Mucosa of rectum (tissue), 2 donors: ENCODE results near the gene RNU5D-1.

Source experiments
- H3K27ac ChIP-seq, 2 donors: one replicate each; pipeline ENCODE4 v1.7.0; 2013; ENCODE audit warnings: inconsistent platforms in 2 of 2, low read depth in 2 of 2, low read length in 2 of 2
- H3K27me3 ChIP-seq, 2 donors: one replicate each; pipeline ENCODE4 v1.7.0; 2013; ENCODE audit warnings: low read length in 2 of 2; ENCODE audit not compliant: control insufficient read depth in 2 of 2, insufficient read depth in 2 of 2
- H3K36me3 ChIP-seq, 2 donors: one replicate each; pipeline ENCODE4 v1.7.0; 2013; ENCODE audit warnings: low read length in 2 of 2; ENCODE audit not compliant: control insufficient read depth in 2 of 2, insufficient read depth in 2 of 2
- H3K4me1 ChIP-seq, 2 donors: one replicate each; pipeline ENCODE4 v1.7.0; 2013; ENCODE audit warnings: low read length in 2 of 2, mild to moderate bottlenecking in 1 of 2; ENCODE audit not compliant: control insufficient read depth in 2 of 2, insufficient read depth in 2 of 2
- H3K4me3 ChIP-seq, 2 donors: one replicate each; pipeline ENCODE4 v1.7.0; 2013; ENCODE audit warnings: low read length in 2 of 2
- H3K9ac ChIP-seq, 2 donors: one replicate each; pipeline ENCODE4 v1.7.0; 2013; ENCODE audit warnings: low read length in 2 of 2, low read depth in 1 of 2, mild to moderate bottlenecking in 1 of 2
- H3K9me3 ChIP-seq, 2 donors: one replicate each; pipeline ENCODE4 v1.7.0; 2013; ENCODE audit warnings: low read length in 2 of 2; ENCODE audit not compliant: control insufficient read depth in 2 of 2
- donor health status: healthy.
- donor health status: Normal muscosa, but diverticular disease.

Gene RNU5D-1

DNA sequence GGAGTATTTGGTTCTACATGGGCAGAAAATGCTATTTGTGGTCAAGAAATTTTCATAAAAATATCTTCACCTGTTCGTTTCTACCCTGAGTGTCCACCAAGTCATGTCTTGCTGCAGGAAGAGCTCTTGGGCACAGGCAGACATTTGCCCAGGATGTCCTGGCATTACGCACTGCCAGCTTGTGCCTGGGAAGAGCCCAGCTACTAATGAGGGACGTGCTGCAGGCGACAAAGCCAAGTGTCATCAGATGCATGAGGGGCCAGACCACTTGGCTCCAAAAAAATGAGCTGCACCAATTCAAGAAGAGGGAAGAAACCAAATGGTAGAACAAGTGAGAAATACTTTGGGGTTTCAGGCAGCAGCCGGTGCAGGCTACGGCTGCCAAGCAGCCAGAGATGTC lies 12.9 kb downstream of the RNU5D-1 start:
- Histone ChIP-seq H3K27me3 (no peaks in the 10 kb centered on the region), H3K9ac (no peak overlapping the region), H3K36me3 (no peaks in the 10 kb centered on the region), H3K4me3 (no peak overlapping the region), H3K9me3 (no peaks in the 10 kb centered on the region), H3K4me1 (no peaks in the 10 kb centered on the region), H3K27ac (no peak overlapping the region)

GRCh38 chr1:44717653-44718052 lies 13.3 kb downstream of the RNU5D-1 start:
- H3K4me3 ChIP-seq, result no peak overlapping the region
- no peaks in the 10 kb centered on the region for H3K4me1 ChIP-seq
- H3K36me3 ChIP-seq, result no peaks in the 10 kb centered on the region
- H3K27ac ChIP-seq, result no peak overlapping the region
- no peak overlapping the region for H3K9ac ChIP-seq
- no peaks in the 10 kb centered on the region for H3K27me3 ChIP-seq
- H3K9me3 ChIP-seq, result no peaks in the 10 kb centered on the region

DNA sequence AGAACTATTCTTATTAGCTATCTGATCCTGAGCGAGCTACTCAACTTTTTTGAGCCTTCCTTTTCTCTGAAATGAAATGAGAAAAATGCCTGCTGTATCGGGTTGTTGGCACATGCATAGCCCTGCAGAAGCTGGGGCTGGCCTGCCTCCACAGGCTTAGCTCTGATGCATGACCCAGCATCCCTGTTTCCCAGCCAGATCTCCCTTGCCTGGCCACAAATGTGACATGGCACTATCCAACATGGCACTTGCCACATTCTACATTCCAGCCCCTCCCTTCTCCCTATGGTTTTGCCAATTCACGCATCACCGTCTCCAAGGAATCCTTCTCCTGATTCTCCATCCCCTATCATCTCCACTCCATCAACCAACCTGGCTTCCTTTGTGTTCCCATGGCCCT lies 13.8 kb downstream of the RNU5D-1 start:
- Histone ChIP-seq H3K9me3 (no peaks in the 10 kb centered on the region), H3K27me3 (no peaks in the 10 kb centered on the region), H3K9ac (no peak overlapping the region), H3K4me1 (no peaks in the 10 kb centered on the region), H3K36me3 (no peaks in the 10 kb centered on the region), H3K4me3 (no peak overlapping the region), H3K27ac (no peak overlapping the region)

DNA sequence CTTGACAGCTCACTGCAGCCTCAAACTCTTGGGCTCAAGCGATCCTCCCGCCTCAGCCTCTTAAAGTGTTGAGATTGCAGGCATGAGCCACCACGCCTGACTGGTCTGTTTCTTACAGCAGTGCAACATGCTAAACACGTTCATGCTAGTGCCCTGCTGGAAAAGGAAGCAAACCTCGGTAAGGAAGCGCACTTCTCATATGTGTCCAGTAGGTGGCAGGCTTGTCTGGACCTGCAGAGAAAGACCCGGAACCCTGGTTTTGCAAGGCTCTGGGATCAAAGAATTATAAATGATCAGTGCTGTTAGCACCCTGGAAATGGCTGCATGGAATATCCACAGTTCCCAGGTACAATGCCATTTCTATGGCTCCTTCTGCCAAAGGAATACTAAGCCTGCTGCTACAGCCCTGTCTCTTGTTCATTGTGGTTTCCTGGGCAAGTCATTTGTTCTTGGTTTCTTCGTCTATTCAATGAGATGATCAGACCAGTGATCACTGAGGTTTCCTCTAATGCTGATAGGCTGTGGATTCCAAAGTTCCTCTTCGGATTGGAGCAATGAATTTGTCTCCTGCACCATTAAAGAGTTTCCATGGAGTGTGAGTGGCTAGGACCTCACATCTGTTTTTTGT lies 15.9 kb downstream of the RNU5D-1 start:
- Histone ChIP-seq H3K27me3 (no peaks in the 10 kb centered on the region), H3K27ac (no peak overlapping the region), H3K4me1 (no peaks in the 10 kb centered on the region), H3K9me3 (no peaks in the 10 kb centered on the region), H3K36me3 (no peaks in the 10 kb centered on the region), H3K9ac (no peak overlapping the region), H3K4me3 (no peak overlapping the region)

DNA sequence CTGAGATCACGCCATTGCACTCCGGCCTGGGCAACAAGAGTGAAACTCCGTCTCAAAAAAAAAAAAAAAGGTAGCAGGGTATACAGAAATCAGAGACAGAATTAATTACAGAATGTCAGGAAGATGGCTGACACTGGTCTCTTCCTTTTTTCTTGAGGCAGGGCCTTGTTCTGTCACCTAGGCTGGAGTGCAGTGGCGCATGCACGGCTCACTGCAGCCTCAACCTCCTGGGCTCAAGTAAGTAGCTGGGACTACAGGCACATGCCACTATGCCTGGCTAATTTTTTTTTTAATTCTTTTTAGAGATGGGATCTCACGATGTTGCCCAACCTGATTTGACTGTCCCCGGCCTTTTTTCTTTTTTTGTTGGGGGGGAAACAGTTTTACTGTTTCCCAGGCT lies 16.4 kb downstream of the RNU5D-1 start:
- H3K9ac ChIP-seq, result no peak overlapping the region
- no peaks in the 10 kb centered on the region for H3K9me3 ChIP-seq
- H3K36me3 ChIP-seq, result no peaks in the 10 kb centered on the region
- no peaks in the 10 kb centered on the region for H3K27me3 ChIP-seq
- H3K4me1 ChIP-seq, result no peaks in the 10 kb centered on the region
- H3K27ac ChIP-seq, result no peak overlapping the region
- no peak overlapping the region for H3K4me3 ChIP-seq

- Histone ChIP-seq H3K4me3 (no peak overlapping the region), H3K27me3 (no peaks in the 10 kb centered on the region), H3K36me3 (no peaks in the 10 kb centered on the region), H3K9ac (no peak overlapping the region), H3K9me3 (no peaks in the 10 kb centered on the region), H3K4me1 (peaks cover 0 to 1% of the 10 kb centered on the region in 2 donors), H3K27ac (no peak overlapping the region)
Measured at GRCh38 chr1:44713321-44713781, 17.6 kb downstream of the RNU5D-1 start.

- Histone ChIP-seq H3K27me3 (no peaks in the 10 kb centered on the region), H3K4me1 (peaks cover 0 to 5% of the 10 kb centered on the region in 2 donors), H3K36me3 (no peaks in the 10 kb centered on the region), H3K9ac (peak overlapping the region in 1 of 2 donors; percentile 45), H3K4me3 (peak overlapping the region in 1 of 2 donors; percentile 33), H3K27ac (no peak overlapping the region), H3K9me3 (no peaks in the 10 kb centered on the region)
Measured at GRCh38 chr1:44707959-44708831, 22.8 kb downstream of the RNU5D-1 start.

DNA sequence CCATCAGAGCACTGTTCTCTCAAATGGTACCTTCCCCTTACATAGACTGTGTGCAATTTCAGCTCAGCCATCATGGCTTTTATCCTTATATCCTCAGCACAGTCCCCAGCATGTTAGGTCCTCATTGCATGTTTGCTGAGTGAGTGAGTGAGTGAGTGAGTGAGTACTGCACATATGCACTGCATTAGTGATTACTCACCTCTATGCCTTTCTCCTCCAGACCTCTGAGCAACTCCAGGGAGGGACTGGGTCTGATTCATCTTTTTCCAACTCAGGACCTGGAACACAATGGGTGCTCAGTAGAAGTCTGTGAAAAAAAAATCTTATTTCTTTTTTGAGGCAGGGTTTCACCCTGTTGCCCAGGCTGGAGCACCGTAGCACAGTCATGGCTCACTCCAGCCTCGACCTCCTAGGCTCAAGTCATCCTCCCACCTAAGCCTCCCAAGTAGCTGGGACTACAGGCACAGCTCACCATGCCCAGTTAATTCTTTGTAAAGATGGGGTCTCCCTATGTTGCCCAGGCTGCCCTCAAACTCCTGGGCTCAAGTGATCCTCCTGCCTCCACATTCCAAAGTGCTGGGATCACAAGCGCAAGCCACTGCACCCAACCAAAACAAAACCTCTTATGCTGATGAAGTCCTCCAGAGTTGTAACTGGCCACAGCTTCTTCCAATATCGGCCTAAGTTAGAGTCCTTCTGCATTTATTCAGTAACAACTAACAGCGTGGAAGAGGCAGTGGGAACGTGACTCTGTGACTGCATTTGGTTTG lies 23.7 kb downstream of the RNU5D-1 start:
- Histone ChIP-seq H3K27me3 (no peaks in the 10 kb centered on the region), H3K9me3 (no peaks in the 10 kb centered on the region), H3K27ac (no peak overlapping the region), H3K36me3 (no peaks in the 10 kb centered on the region), H3K4me1 (peaks cover 0 to 5% of the 10 kb centered on the region in 2 donors), H3K4me3 (no peak overlapping the region), H3K9ac (no peak overlapping the region)

DNA sequence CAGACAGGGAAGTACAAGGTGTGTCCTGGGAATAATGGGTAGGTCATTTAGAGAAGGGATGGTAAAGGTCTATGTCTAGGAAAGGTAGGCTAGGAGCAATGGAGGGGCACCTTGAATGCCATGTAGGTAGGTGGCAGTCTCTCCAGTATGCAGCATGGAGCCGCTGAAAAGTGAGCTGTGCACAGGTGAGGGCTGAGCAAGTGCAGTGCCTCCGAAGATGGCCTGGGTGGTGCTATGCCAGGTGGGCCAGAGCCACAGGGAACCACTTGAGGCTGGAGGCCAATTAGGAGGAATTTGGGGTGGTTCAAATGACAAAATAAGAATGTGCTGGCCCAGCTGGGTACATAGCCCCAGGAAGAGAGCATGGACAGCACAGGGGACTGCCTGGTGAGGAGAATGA lies 25.0 kb downstream of the RNU5D-1 start:
- no peak overlapping the region for H3K4me3 ChIP-seq
- no peaks in the 10 kb centered on the region for H3K9me3 ChIP-seq
- H3K4me1 ChIP-seq, result peaks cover 0 to 5% of the 10 kb centered on the region in 2 donors
- H3K27ac ChIP-seq, result no peak overlapping the region
- H3K9ac ChIP-seq, result no peak overlapping the region
- no peaks in the 10 kb centered on the region for H3K27me3 ChIP-seq
- no peaks in the 10 kb centered on the region for H3K36me3 ChIP-seq

DNA sequence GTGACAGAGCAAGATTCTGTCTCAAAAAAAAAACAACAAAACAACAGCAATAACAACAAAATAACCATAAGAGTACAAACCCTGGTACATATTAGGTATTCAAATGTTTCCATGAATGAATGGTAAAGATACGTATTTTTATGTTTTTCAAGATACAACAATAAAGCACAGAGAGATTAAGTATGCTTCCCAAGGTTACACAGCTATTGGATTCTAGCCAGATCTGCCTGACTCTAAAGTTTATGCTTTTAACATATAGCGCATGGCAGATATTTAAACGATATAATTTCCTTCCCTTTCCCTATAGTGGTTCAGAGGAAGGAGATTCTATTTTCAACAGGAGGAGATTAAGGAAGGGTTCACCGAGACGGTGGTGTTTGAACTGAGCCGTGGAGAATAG lies 25.5 kb downstream of the RNU5D-1 start:
- Histone ChIP-seq H3K27me3 (no peaks in the 10 kb centered on the region), H3K9me3 (no peaks in the 10 kb centered on the region), H3K4me1 (peaks cover 0 to 5% of the 10 kb centered on the region in 2 donors), H3K36me3 (no peaks in the 10 kb centered on the region), H3K27ac (no peak overlapping the region), H3K9ac (no peak overlapping the region), H3K4me3 (no peak overlapping the region)
